OCI-LY1 (cell line): ENCODE measurements around the gene HMG20B.

Experiments used
- EZH2 ChIP-seq: fragments of 200-600 bp; sonication (generic), shearing (Covaris generic); IDR thresholded peaks from 2 replicates; pipeline ENCODE4 v1.8.0; 2017; ENCODE audit warnings: borderline replicate concordance, mixed run types, mild to moderate bottlenecking, antibody characterized with exemption, low read length, moderate library complexity, mixed read lengths
- TF ChIP-seq, protein P1 (sequence below): fragments of 200-600 bp; sonication (generic), shearing (Covaris generic); IDR thresholded peaks from 2 replicates; pipeline ENCODE4 v1.5.1; 2017; ENCODE audit warnings: mild to moderate bottlenecking, antibody characterized with exemption, low read length, moderate library complexity, mixed read lengths

DNA sequence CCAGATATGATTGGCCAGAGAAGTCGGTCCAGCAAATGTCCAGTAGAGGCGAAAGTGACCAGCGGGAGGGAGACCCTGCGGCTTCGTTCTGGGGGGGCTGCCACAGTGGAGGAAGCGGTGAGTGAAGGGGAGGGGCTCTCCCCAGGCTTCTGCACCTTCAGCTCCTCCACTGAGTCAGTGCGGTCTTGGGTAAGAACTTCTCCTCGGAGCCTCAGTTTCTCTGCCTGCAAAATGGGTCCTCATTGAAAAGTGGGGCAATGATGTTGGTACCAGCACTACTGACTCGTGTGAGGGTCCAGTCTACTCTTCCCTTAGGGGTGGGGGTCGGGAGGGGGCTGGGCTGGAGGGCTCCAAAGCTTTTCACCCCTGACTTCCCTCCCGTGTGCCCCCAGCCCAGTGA, 16.7 kb downstream of the HMG20B start:
- TF ChIP-seq, protein P1, sequence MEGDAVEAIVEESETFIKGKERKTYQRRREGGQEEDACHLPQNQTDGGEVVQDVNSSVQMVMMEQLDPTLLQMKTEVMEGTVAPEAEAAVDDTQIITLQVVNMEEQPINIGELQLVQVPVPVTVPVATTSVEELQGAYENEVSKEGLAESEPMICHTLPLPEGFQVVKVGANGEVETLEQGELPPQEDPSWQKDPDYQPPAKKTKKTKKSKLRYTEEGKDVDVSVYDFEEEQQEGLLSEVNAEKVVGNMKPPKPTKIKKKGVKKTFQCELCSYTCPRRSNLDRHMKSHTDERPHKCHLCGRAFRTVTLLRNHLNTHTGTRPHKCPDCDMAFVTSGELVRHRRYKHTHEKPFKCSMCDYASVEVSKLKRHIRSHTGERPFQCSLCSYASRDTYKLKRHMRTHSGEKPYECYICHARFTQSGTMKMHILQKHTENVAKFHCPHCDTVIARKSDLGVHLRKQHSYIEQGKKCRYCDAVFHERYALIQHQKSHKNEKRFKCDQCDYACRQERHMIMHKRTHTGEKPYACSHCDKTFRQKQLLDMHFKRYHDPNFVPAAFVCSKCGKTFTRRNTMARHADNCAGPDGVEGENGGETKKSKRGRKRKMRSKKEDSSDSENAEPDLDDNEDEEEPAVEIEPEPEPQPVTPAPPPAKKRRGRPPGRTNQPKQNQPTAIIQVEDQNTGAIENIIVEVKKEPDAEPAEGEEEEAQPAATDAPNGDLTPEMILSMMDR, result no peak
- TF ChIP-seq EZH2, result no peak
